Smooth muscle cell (in vitro differentiated cells): ENCODE measurements around the gene APOLD1. TPM values are rescaled to one million over a fixed set of nuclear protein-coding genes. Genes with fewer than 3 reads are reported as not detected.
"Not testable (repeated sequence)": the region's sequence is repeated elsewhere in the genome, so short reads cannot be mapped to it uniquely, and the experiment has no call there.

Source experiments
- DNase-seq: peaks from one replicate; lab custom pipeline; 2025; ENCODE audit not compliant: unreplicated experiment; lab: John Stamatoyannopoulos, UW
- H2AFZ ChIP-seq: fragments of 200-600 bp; sonication (generic); 2 replicates; pipeline ENCODE4 v1.6.0; 2016; ENCODE audit warnings: antibody characterized with exemption, low read depth, mild to moderate bottlenecking
- H3F3A ChIP-seq: fragments of 200-600 bp; sonication (generic); 2 replicates; pipeline ENCODE4 v1.6.0; 2017; ENCODE audit warnings: antibody characterized with exemption, low read depth
- H3K27ac ChIP-seq: fragments of 200-600 bp; sonication (generic); 2 replicates; pipeline ENCODE4 v1.5.1; 2016; ENCODE audit warnings: low read depth, mild to moderate bottlenecking
- H3K27me3 ChIP-seq: fragments of 200-600 bp; sonication (generic); 2 replicates; pipeline ENCODE4 v1.6.1; 2016; ENCODE audit warnings: low read depth, mild to moderate bottlenecking
- H3K36me3 ChIP-seq: fragments of 200-600 bp; sonication (generic); 2 replicates; pipeline ENCODE4 v1.5.1; 2016; ENCODE audit warnings: low read depth
- H3K4me1 ChIP-seq: fragments of 200-600 bp; sonication (generic); 2 replicates; pipeline ENCODE4 v1.5.1; 2016; ENCODE audit warnings: low read depth
- H3K4me2 ChIP-seq: fragments of 200-600 bp; sonication (generic); 2 replicates; pipeline ENCODE4 v1.6.0; 2016; ENCODE audit warnings: mild to moderate bottlenecking
- H3K4me3 ChIP-seq: fragments of 200-600 bp; sonication (generic); 2 replicates; pipeline ENCODE4 v1.5.1; 2016; ENCODE audit warnings: mild to moderate bottlenecking
- H3K79me2 ChIP-seq: fragments of 200-600 bp; sonication (generic); 2 replicates; pipeline ENCODE4 v1.6.0; 2016; ENCODE audit warnings: low read depth, mild to moderate bottlenecking
- H3K9ac ChIP-seq: fragments of 200-600 bp; sonication (generic); 2 replicates; pipeline ENCODE4 v1.6.0; 2016; ENCODE audit warnings: low read depth
- H3K9me3 ChIP-seq: fragments of 200-600 bp; sonication (generic); replicated peaks from 2 replicates; pipeline ENCODE4 v1.5.1; 2016; ENCODE audit warnings: low read depth
- H4K20me1 ChIP-seq: fragments of 200-600 bp; sonication (generic); 2 replicates; pipeline ENCODE4 v1.6.0; 2016; ENCODE audit warnings: low read depth
- CTCF ChIP-seq: fragments of 200-600 bp; sonication (generic); IDR thresholded peaks from 2 replicates; pipeline ENCODE4 v1.5.1; 2017; ENCODE audit warnings: borderline replicate concordance, mild to moderate bottlenecking, antibody characterized with exemption; ENCODE audit not compliant: insufficient read depth, poor library complexity, severe bottlenecking
- WGBS: methylation state at CpG from one replicate; pipeline ENCODE4 v1.1.7; 2016; ENCODE audit warnings: low lambda C conversion rate; 5-methylcytosine and 5-hydroxymethylcytosine counted together
- polyA plus RNA-seq: library from polyadenylated mRNA; unstranded; fragments of >200 nt; fragmentation: Nextera tagmentation; extraction: Ambion mirVana; gene quantifications from 2 replicates; pipeline ENCODE4 v1.2.1, GENCODE V29; 2016
- total RNA-seq: library from RNA; depleted of rRNA; stranded (reverse); fragments of >200 nt; gene quantifications from 2 replicates; pipeline ENCODE4 v1.2.3, GENCODE V29; 2014

The APOLD1 gene
- total and polyA plus RNA-seq, 2 experiments from 2014 or later = 0.99 to 1.8 TPM

GRCh38 chr12:12836571-12836970 is 51.1 kb downstream of the APOLD1 start:
- Histone ChIP-seq H3K9me3 (no peaks in the 10 kb centered on the region), H3K4me1 (no peaks in the 10 kb centered on the region), H3K4me3 (no peak overlapping the region), H3K9ac (no peak overlapping the region), H3K36me3 (no peaks in the 10 kb centered on the region), H3K27me3 (no peaks in the 10 kb centered on the region), H3K4me2 (no peak overlapping the region), H2AFZ (no peak overlapping the region), H3F3A (peaks cover 12% of the 10 kb centered on the region), H3K79me2 (no peaks in the 10 kb centered on the region), H4K20me1 (no peaks in the 10 kb centered on the region), H3K27ac (peak overlapping the region; percentile 86)
- TF ChIP-seq CTCF = no peak
- 87% methylated on average over 6 of the region's 6 CpGs for WGBS
- DNase-seq = no peak

GRCh38 chr12:12837025-12837812 is 51.8 kb downstream of the APOLD1 start:
- Histone ChIP-seq H3K79me2 (no peaks in the 10 kb centered on the region), H3K9me3 (no peaks in the 10 kb centered on the region), H3F3A (peaks cover 12% of the 10 kb centered on the region), H3K27me3 (no peaks in the 10 kb centered on the region), H4K20me1 (no peaks in the 10 kb centered on the region), H3K4me3 (no peak overlapping the region), H3K4me2 (peak overlapping the region; percentile 64), H3K9ac (no peak overlapping the region), H3K27ac (peak overlapping the region; percentile 86), H2AFZ (no peak overlapping the region), H3K36me3 (no peaks in the 10 kb centered on the region), H3K4me1 (no peaks in the 10 kb centered on the region)
- peak; percentile 60 for TF ChIP-seq CTCF
- WGBS = 67% methylated on average over 15 of the region's 15 CpGs
- DNase-seq = no peak

- no peak for DNase-seq
- Histone ChIP-seq H3K79me2 (no peaks in the 10 kb centered on the region), H3K4me1 (no peaks in the 10 kb centered on the region), H3K4me3 (no peak overlapping the region), H3K27me3 (no peaks in the 10 kb centered on the region), H3K9me3 (no peaks in the 10 kb centered on the region), H3K4me2 (no peak overlapping the region), H3F3A (peaks cover 12% of the 10 kb centered on the region), H2AFZ (no peak overlapping the region), H4K20me1 (no peaks in the 10 kb centered on the region), H3K9ac (no peak overlapping the region), H3K36me3 (no peaks in the 10 kb centered on the region), H3K27ac (peak overlapping the region; percentile 86)
- WGBS = 99% methylated on average over 3 of the region's 3 CpGs
- no peak for TF ChIP-seq CTCF
Observed at GRCh38 chr12:12837813-12838153, 52.3 kb downstream of the APOLD1 start.

- 50% methylated on average over 1 of the region's 1 CpG for WGBS
- Histone ChIP-seq H3K9ac (no peak overlapping the region), H3K79me2 (no peaks in the 10 kb centered on the region), H3K4me3 (no peak overlapping the region), H3K27me3 (no peaks in the 10 kb centered on the region), H3K4me2 (no peak overlapping the region), H3F3A (peaks cover 12% of the 10 kb centered on the region), H3K4me1 (no peaks in the 10 kb centered on the region), H3K27ac (peak overlapping the region; percentile 86), H2AFZ (no peak overlapping the region), H4K20me1 (no peaks in the 10 kb centered on the region), H3K36me3 (no peaks in the 10 kb centered on the region), H3K9me3 (no peaks in the 10 kb centered on the region)
- no peak for DNase-seq
- no peak for TF ChIP-seq CTCF
Observed at GRCh38 chr12:12839003-12839395, 53.5 kb downstream of the APOLD1 start.

- not testable (repeated sequence) for H3K4me1 ChIP-seq, H3K4me3 ChIP-seq, DNase-seq, H3K27me3 ChIP-seq, H3K9ac ChIP-seq, H3K36me3 ChIP-seq, H4K20me1 ChIP-seq, H2AFZ ChIP-seq, H3K4me2 ChIP-seq, H3K79me2 ChIP-seq, H3K9me3 ChIP-seq
- Histone ChIP-seq H3F3A (peaks cover 12% of the 10 kb centered on the region), H3K27ac (peak overlapping the region; percentile 86)
- WGBS = 88% methylated on average over 10 of the region's 10 CpGs
Observed at GRCh38 chr12:12839439-12839838, 54.0 kb downstream of the APOLD1 start.
